Right renal pelvis (tissue), 4 donors: ENCODE measurements around the gene MYO1D. TPM values are rescaled to one million over a fixed set of nuclear protein-coding genes. Genes with fewer than 3 reads are reported as not detected.

Experiments
- DNase-seq, 4 donors: peaks; one replicate each; pipeline ENCODE4 v3.0.0-alpha.2; 2013; ENCODE audit warnings: low read depth in 4 of 4, low spot score in 3 of 4, missing footprints in 1 of 4
- polyA plus RNA-seq, 4 donors: library from polyadenylated mRNA; unstranded; fragments of 120-200 nt; gene quantifications; one replicate each; pipeline ENCODE4 v1.2.1, GENCODE V29; 2013; ENCODE audit not compliant: insufficient read length in 4 of 4

MYO1D gene
- polyA plus RNA-seq, 4 donors: 28.6 to 33.3 (median 29.4) TPM

DNA sequence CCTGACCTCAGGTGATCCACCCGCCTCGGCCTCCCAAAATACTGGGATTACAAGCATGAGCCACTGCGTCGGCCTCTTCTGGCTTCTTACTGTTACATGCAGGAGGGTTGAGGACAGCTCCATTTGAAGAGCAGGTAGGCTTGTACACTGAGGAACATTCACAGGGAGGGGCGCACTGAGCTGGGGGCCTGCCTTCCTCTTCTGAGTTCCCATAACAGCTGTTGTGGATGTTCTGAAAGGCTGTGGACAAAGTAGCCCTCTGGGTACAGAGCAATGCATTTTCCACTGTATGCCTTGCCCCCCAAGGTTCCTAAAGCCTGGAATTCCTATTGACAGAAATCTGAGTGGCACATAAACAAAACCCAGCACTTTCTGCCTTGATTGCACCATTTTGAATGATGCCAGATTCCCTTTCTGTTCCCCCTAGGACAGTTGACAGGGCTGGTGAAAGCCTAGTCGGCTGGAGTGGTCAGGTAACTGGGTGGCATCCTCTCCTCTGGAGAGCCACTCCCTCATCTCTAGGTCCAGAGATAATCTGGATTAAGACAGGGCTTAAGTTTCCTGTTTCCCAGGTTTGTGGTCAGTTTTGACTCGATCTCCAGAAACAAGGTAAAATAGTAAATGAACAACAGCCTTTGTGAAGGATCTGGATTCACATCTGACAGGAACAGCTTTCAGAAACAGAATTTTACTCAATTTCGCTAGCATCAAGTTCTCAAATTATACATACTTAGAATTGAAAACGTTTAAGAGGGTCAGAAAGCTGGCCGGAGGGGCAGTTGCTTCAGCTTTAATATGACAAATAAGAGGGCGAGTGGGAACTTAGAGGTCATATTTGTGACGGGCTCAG lies 391.4 kb downstream of the MYO1D start:
- DNase-seq: no peak

GRCh38 chr17:32484628-32485027 lies 392.3 kb downstream of the MYO1D start:
- DNase-seq: no peak

GRCh38 chr17:32484041-32484461 lies 392.9 kb downstream of the MYO1D start:
- DNase-seq: no peak

DNA sequence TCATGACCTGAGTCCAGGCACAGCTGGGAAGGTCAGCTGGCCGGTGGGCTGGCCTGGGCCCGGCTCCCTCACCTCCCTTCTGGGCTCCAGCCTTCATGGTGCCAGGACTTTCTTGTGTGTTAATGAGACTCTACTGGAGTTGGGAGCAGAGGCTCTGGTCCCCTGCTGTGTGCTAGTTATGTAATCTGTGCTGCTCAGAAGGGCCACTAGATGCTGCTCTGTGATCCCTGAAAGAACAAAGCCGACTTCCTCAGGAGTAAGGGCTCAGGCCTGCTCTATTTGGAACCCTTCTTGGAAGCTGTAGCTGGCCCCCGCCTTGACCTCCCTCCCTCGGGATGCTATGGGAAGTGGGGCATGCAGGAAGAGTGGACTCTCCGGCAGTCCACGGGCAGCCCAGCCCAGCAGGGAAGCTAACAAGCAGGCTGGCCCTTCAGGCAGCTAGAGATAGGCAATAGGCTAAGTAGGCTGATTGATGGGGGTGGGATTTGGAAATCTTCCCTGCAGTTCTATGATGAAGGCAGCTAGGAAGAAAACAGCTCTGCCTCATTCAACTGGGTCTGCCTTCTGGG lies 393.4 kb downstream of the MYO1D start:
- DNase-seq: peak; percentile 60 to 75 (median 64)

GRCh38 chr17:32482568-32483320 lies 394.2 kb downstream of the MYO1D start:
- no peak for DNase-seq

DNA sequence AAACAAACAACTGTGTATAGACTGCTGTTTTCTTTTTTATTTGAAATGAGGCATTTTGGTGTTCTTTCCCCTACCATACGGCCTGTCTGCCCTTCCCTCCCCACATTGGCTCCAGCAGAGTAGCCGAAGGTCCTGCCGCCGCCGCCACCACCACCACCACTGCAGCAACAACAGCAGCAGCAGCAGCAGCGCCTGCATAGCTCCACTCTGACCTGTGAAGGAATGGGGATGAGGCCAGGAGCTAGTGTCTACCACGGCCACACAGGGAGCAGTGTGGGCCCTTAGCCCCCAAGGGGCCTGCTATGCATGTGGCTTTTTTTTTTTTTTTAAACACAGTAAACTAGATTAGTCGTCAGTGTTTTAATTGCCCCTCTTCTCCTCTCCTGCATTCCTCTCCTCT lies 395.7 kb downstream of the MYO1D start:
- DNase-seq: no peak

- DNase-seq: no peak
Observed at GRCh38 chr17:32479074-32479617, 397.8 kb downstream of the MYO1D start.

DNA sequence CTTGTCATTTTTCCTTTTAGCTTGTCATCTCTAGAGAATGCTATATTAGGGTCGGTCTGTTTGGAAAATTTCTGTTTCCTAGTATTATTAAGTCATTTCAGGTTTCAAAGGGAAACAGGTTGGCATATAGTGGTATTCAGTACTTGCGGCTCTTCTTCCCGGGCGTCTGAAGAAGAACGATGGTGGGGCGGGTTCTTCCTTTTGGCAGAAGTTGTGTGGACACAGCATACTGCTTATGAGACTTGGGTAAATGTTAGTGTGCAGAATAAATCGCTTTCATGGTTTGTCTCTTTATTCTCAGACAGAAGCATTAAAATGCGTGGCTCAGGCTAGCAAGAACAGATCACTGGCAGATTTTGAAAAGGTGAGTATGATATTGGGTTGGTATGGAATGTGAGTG lies 399.7 kb downstream of the MYO1D start:
- DNase-seq: no peak

DNA sequence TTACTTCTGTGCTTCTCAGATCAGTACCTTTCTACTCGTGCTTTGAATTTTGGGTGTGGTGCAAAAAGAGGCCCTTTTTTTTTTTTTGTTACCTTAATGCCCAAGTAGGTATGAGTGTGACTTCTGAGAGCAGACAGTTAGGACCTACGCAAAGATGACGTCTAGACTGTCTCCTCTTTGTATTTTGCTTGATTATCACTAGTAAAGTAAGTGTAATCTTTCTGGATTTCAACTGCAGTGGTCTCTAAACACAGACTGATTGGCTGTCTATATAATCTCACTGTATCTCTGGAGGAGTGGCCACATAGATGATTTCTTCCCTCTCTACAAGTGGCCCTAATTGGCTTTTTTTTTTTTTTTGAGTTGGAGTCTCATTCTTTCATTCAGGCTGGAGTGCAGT lies 401.7 kb downstream of the MYO1D start:
- no peak for DNase-seq

DNA sequence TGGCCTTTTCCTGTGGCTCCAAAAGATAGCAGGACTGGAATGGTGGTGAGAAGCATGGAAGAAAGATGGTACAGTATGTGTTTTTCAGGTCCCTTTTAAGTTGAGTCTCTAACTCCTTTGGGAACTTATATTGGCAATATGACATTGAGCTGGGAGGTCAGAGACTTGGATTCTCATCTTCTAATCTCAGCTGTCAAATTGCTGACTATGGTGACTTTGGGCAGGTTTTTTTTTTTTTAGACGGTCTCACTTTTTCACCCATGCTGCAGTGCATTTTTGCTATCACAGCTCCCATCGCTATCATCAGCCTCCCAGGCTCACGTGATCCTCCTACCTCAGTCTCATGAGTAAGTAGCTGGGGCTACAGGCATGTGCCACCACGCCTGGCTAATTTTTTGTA lies 405.3 kb downstream of the MYO1D start:
- DNase-seq: no peak

- no peak for DNase-seq
Observed at GRCh38 chr17:32470405-32471167, 406.3 kb downstream of the MYO1D start.

GRCh38 chr17:32467949-32468348 lies 409.0 kb downstream of the MYO1D start:
- DNase-seq: no peak

GRCh38 chr17:32464374-32464773 lies 412.6 kb downstream of the MYO1D start:
- no peak for DNase-seq

GRCh38 chr17:32463304-32463703 lies 413.6 kb downstream of the MYO1D start:
- no peak for DNase-seq

DNA sequence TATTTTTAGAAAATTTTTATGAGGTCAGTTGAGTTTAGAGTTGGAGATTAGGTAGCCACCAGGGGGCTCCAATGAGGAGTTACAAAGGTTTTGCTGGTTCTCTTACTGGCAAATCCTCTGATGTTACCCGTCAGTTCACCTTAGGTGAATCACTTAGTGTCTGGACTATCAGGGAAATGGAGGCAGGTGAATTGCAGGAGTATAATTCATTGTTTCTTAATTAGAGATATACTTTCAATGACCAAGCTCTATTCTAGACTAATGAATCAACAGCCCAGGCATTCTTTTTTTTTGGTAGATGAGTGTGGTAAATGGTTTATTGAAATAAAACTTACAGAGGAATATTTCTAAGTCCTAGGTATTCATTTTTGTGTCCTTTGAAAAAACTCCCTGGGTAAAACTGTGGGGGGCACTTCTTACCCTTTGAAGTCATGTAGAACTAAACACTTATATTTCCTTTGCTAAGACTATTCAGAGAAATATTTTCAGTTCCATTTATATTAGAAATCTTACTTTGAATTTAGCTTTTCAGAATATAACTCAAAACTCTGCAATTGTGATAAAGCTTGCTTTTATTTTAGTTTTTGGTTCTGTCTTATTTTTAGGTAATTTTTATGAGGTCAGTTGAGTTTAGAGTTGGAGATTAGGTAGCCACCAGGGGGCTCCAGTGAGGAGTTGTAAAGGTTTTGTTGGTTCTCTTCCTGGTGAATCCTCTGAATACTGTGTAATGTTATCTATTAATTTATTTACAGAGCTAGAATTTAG lies 414.9 kb downstream of the MYO1D start:
- DNase-seq: peak in 1 of 4 donors; percentile 28

GRCh38 chr17:32461498-32461852 lies 415.4 kb downstream of the MYO1D start:
- no peak for DNase-seq

- no peak for DNase-seq
Observed at GRCh38 chr17:32460054-32460453, 416.9 kb downstream of the MYO1D start.

- no peak for DNase-seq
Observed at GRCh38 chr17:32458371-32458770, 418.6 kb downstream of the MYO1D start.

DNA sequence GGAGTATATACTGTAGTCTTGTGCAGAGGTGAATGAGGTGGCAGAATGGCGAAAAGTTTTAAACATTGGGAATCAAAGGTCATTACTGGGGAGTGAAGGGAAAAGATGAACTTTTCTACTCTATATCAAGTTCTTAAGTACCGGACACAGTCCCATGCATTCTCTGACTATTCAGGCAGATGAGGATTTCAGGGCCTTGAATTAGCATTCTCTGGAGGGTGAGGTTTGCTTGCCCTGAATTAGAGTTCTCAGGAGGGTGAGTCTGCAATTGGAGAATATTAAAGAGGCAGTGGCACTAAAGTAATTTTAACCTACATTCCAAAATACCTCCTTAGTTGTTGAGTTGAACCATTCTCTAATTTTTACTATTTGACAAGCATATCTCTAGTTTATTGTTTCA lies 423.6 kb downstream of the MYO1D start:
- no peak for DNase-seq

GRCh38 chr17:32452281-32452680 lies 424.6 kb downstream of the MYO1D start:
- no peak for DNase-seq
